B cell (primary cell): Measurements from ENCODE around the gene OLFM4.

Source experiments
- EZH2 ChIP-seq: IDR thresholded peaks from 2 replicates; pipeline ENCODE4 v1.6.1; 2012; ENCODE audit warnings: borderline replicate concordance, low read depth, mild to moderate bottlenecking, moderate library complexity, low read length; ENCODE audit not compliant: insufficient read depth, poor library complexity, severe bottlenecking
- TF ChIP-seq, protein P1 (sequence below): fragments of 200-600 bp; IDR thresholded peaks from one replicate; pipeline ENCODE4 v1.8.0; 2022; ENCODE audit warnings: antibody characterized with exemption, mild to moderate bottlenecking

DNA sequence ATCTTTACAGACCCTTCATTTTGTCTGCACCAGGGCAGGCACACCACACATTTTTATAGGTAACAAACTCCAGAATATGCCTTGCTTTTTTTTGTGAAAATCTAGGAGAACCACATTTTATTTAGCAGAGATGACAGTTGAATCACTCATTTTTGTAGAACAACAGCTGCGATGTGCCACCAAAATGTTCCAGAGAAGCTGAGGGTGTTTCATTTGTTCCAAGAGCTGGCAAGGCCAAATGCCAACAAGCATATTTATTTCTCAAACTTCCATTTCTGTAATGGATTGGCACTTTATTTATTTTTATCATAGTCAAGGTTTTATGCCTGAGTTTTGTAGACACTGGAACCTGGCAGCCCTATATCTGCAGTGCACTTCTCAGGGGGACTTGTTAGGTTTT, 10.4 kb downstream of the OLFM4 start:
- TF ChIP-seq, protein P1, sequence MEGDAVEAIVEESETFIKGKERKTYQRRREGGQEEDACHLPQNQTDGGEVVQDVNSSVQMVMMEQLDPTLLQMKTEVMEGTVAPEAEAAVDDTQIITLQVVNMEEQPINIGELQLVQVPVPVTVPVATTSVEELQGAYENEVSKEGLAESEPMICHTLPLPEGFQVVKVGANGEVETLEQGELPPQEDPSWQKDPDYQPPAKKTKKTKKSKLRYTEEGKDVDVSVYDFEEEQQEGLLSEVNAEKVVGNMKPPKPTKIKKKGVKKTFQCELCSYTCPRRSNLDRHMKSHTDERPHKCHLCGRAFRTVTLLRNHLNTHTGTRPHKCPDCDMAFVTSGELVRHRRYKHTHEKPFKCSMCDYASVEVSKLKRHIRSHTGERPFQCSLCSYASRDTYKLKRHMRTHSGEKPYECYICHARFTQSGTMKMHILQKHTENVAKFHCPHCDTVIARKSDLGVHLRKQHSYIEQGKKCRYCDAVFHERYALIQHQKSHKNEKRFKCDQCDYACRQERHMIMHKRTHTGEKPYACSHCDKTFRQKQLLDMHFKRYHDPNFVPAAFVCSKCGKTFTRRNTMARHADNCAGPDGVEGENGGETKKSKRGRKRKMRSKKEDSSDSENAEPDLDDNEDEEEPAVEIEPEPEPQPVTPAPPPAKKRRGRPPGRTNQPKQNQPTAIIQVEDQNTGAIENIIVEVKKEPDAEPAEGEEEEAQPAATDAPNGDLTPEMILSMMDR, result no peak
- no peak for TF ChIP-seq EZH2
